DOHH2 (cell line): ENCODE data around the gene SPINT2.

Experiments
- CTCF ChIP-seq: fragments of 200-600 bp; sonication (generic); IDR thresholded peaks from one replicate; pipeline ENCODE4 v1.5.1; 2014; ENCODE audit warnings: antibody characterized with exemption, mild to moderate bottlenecking, low read depth, low read length; ENCODE audit not compliant: poor library complexity, severe bottlenecking
- EZH2phosphoT487 ChIP-seq: fragments of 200-600 bp; sonication (generic); IDR thresholded peaks from 2 replicates; pipeline ENCODE4 v1.6.1; 2017; ENCODE audit warnings: borderline replicate concordance, mild to moderate bottlenecking, antibody characterized with exemption, low read length, moderate library complexity, mixed read lengths

GRCh38 chr19:38291855-38292254, 27.5 kb downstream of the SPINT2 start:
- no peak for TF ChIP-seq EZH2phosphoT487
- TF ChIP-seq CTCF, result no peak
